Smooth muscle cell (in vitro differentiated cells): ENCODE measurements around the gene ZNF276. TPM values are rescaled to one million over a fixed set of nuclear protein-coding genes. Genes with fewer than 3 reads are reported as not detected.

Experiments
- DNase-seq: peaks from one replicate; lab custom pipeline; 2025; ENCODE audit not compliant: unreplicated experiment; lab: John Stamatoyannopoulos, UW
- H2AFZ ChIP-seq: fragments of 200-600 bp; sonication (generic); 2 replicates; pipeline ENCODE4 v1.6.0; 2016; ENCODE audit warnings: antibody characterized with exemption, low read depth, mild to moderate bottlenecking
- H3F3A ChIP-seq: fragments of 200-600 bp; sonication (generic); 2 replicates; pipeline ENCODE4 v1.6.0; 2017; ENCODE audit warnings: antibody characterized with exemption, low read depth
- H3K27ac ChIP-seq: fragments of 200-600 bp; sonication (generic); 2 replicates; pipeline ENCODE4 v1.5.1; 2016; ENCODE audit warnings: low read depth, mild to moderate bottlenecking
- H3K27me3 ChIP-seq: fragments of 200-600 bp; sonication (generic); 2 replicates; pipeline ENCODE4 v1.6.1; 2016; ENCODE audit warnings: low read depth, mild to moderate bottlenecking
- H3K36me3 ChIP-seq: fragments of 200-600 bp; sonication (generic); 2 replicates; pipeline ENCODE4 v1.5.1; 2016; ENCODE audit warnings: low read depth
- H3K4me1 ChIP-seq: fragments of 200-600 bp; sonication (generic); 2 replicates; pipeline ENCODE4 v1.5.1; 2016; ENCODE audit warnings: low read depth
- H3K4me2 ChIP-seq: fragments of 200-600 bp; sonication (generic); 2 replicates; pipeline ENCODE4 v1.6.0; 2016; ENCODE audit warnings: mild to moderate bottlenecking
- H3K4me3 ChIP-seq: fragments of 200-600 bp; sonication (generic); 2 replicates; pipeline ENCODE4 v1.5.1; 2016; ENCODE audit warnings: mild to moderate bottlenecking
- H3K79me2 ChIP-seq: fragments of 200-600 bp; sonication (generic); 2 replicates; pipeline ENCODE4 v1.6.0; 2016; ENCODE audit warnings: low read depth, mild to moderate bottlenecking
- H3K9ac ChIP-seq: fragments of 200-600 bp; sonication (generic); 2 replicates; pipeline ENCODE4 v1.6.0; 2016; ENCODE audit warnings: low read depth
- H3K9me3 ChIP-seq: fragments of 200-600 bp; sonication (generic); replicated peaks from 2 replicates; pipeline ENCODE4 v1.5.1; 2016; ENCODE audit warnings: low read depth
- H4K20me1 ChIP-seq: fragments of 200-600 bp; sonication (generic); 2 replicates; pipeline ENCODE4 v1.6.0; 2016; ENCODE audit warnings: low read depth
- WGBS: methylation state at CpG from one replicate; pipeline ENCODE4 v1.1.7; 2016; ENCODE audit warnings: low lambda C conversion rate; 5-methylcytosine and 5-hydroxymethylcytosine counted together
- polyA plus RNA-seq: library from polyadenylated mRNA; unstranded; fragments of >200 nt; fragmentation: Nextera tagmentation; extraction: Ambion mirVana; gene quantifications from 2 replicates; pipeline ENCODE4 v1.2.1, GENCODE V29; 2016
- total RNA-seq: library from RNA; depleted of rRNA; stranded (reverse); fragments of >200 nt; gene quantifications from 2 replicates; pipeline ENCODE4 v1.2.3, GENCODE V29; 2014
- TF ChIP-seq, protein P1 (sequence below): fragments of 200-600 bp; sonication (generic); IDR thresholded peaks from 2 replicates; pipeline ENCODE4 v1.5.1; 2017; ENCODE audit warnings: borderline replicate concordance, mild to moderate bottlenecking, antibody characterized with exemption; ENCODE audit not compliant: insufficient read depth, poor library complexity, severe bottlenecking

The ZNF276 gene
- total and polyA plus RNA-seq, 2 experiments from 2014 or later = 8.0 to 11.0 TPM

DNA sequence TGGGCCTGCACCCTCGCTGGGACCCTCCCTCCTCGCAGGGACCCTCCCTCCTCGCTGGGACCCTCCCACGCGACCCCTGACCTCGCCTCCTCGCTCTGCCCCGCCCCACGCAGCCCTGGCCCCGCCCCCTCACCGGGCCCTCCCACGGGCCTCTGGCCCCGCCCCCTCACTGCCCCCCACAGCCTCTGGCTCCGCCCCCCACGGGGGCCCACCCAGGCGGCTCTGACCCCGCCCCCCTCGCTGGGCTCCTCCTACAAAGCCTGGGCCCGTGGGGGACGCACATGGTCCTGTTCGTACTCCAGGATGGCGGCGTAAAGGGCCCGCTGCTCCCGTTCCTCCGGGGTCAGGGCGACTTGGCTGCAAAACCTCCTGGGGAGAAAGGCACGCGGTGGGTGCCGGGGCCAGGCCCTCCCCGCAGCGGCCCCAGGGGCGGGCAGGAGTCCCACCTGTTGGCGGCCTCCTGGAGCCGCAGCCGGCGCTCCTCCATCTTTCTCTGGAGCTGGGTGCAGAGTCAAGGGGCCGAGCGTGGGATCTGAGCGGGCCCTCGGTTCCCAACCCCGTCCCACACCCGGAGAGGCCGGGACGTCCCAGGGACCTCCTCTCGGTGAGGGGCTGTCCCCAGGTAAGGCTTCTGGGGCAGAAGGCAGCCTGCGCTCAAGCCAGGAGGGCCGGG, 9.6 kb upstream of the ZNF276 start:
- TF ChIP-seq, protein P1, sequence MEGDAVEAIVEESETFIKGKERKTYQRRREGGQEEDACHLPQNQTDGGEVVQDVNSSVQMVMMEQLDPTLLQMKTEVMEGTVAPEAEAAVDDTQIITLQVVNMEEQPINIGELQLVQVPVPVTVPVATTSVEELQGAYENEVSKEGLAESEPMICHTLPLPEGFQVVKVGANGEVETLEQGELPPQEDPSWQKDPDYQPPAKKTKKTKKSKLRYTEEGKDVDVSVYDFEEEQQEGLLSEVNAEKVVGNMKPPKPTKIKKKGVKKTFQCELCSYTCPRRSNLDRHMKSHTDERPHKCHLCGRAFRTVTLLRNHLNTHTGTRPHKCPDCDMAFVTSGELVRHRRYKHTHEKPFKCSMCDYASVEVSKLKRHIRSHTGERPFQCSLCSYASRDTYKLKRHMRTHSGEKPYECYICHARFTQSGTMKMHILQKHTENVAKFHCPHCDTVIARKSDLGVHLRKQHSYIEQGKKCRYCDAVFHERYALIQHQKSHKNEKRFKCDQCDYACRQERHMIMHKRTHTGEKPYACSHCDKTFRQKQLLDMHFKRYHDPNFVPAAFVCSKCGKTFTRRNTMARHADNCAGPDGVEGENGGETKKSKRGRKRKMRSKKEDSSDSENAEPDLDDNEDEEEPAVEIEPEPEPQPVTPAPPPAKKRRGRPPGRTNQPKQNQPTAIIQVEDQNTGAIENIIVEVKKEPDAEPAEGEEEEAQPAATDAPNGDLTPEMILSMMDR = no peak
- WGBS = 10% methylated on average over 27 of the region's 48 CpGs
- Histone ChIP-seq H3K4me2 (peak overlapping the region; percentile 88), H2AFZ (no peak overlapping the region), H3K9ac (peak overlapping the region; percentile 43), H3K9me3 (no peaks in the 10 kb centered on the region), H3K36me3 (no peaks in the 10 kb centered on the region), H3K27me3 (no peaks in the 10 kb centered on the region), H3K79me2 (no peaks in the 10 kb centered on the region), H4K20me1 (no peaks in the 10 kb centered on the region), H3K4me3 (peak overlapping the region; percentile 39), H3K27ac (no peak overlapping the region), H3K4me1 (peaks cover 9% of the 10 kb centered on the region), H3F3A (no peaks in the 10 kb centered on the region)
- DNase-seq = peak; percentile 7

DNA sequence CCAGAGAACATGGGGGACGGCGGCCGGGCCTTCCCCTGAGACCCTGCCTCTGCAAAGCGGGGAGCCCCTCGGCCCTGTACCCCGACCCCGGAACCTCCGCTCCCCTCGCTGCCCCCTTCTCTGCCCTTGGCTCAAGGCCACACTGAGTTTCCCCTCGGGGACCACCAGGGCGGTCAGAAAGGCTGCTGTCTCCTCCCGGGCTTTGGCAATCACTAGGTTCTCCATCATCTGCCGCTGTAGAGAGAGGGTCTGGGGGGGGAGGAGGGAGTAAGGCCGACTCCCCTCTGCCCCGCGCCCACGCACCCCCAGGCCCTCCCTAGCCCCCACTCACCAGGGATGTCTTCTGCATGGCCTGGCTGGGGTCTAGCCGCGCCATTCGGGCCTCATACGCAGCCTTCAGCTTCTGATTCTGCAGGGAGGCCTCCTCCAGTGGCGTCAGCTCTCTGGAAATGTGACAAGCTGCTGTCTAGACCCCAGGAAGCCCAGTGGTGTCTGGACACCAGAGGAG, 9.0 kb upstream of the ZNF276 start:
- H3K9ac ChIP-seq = peak overlapping the region; percentile 43

DNA sequence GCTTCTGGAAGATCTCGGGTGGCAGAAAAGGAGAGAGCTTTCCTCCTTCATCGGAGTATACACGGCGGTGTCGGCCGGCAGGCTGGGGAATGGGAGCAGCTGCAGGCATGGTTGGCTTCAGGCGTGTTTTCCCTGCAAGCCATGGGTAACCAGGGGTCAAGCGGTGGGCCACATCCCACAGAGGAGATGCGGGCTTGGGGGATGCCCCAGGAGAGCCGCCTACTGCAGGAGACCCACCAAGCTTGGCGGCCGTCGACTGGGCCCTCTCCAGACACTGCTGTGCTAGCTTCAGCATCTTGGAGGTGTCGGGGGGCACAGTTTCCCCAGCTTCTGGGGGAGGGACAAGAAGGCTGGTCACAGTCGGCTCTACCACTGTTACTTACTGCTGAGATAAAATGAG, 4.8 kb upstream of the ZNF276 start:
- Histone ChIP-seq H3K79me2 (no peaks in the 10 kb centered on the region), H2AFZ (no peak overlapping the region), H4K20me1 (peaks cover 1% of the 10 kb centered on the region), H3K36me3 (no peaks in the 10 kb centered on the region), H3K4me3 (no peak overlapping the region), H3K27ac (no peak overlapping the region), H3K9me3 (no peaks in the 10 kb centered on the region), H3F3A (peaks cover 12% of the 10 kb centered on the region), H3K4me1 (peaks cover 16% of the 10 kb centered on the region), H3K27me3 (no peaks in the 10 kb centered on the region), H3K4me2 (no peak overlapping the region), H3K9ac (no peak overlapping the region)
- TF ChIP-seq, protein P1 = no peak
- no peak for DNase-seq
- 96% methylated on average over 15 of the region's 15 CpGs for WGBS

More for the DNA sequence above, 9.0 kb upstream of the ZNF276 start:
- H2AFZ ChIP-seq = no peak overlapping the region
- no peaks in the 10 kb centered on the region for H3F3A ChIP-seq
- peak overlapping the region; percentile 39 for H3K4me3 ChIP-seq
- TF ChIP-seq, protein P1 = no peak
- DNase-seq = no peak
- no peak overlapping the region for H3K27ac ChIP-seq
- no peaks in the 10 kb centered on the region for H3K27me3 ChIP-seq
- H3K36me3 ChIP-seq = no peaks in the 10 kb centered on the region
- peak overlapping the region; percentile 88 for H3K4me2 ChIP-seq
- peaks cover 9% of the 10 kb centered on the region for H3K4me1 ChIP-seq
- 12% methylated on average over 19 of the region's 22 CpGs for WGBS
- H3K9me3 ChIP-seq = no peaks in the 10 kb centered on the region
- H4K20me1 ChIP-seq = no peaks in the 10 kb centered on the region
- no peaks in the 10 kb centered on the region for H3K79me2 ChIP-seq
